Measurements from ENCODE around the gene CCDC40. TPM values are rescaled to one million over a fixed set of nuclear protein-coding genes. Genes with fewer than 3 reads are reported as not detected.
A peak's percentile ranks its signal among the peaks of the same experiment; 100 is the strongest.

Gene CCDC40
- total and polyA plus RNA-seq, 2 of the 13 experiments (the other 11 are each of a cell fraction or from before 2014, with no cell fraction given): 4.1 to 5.5 TPM

DNA sequence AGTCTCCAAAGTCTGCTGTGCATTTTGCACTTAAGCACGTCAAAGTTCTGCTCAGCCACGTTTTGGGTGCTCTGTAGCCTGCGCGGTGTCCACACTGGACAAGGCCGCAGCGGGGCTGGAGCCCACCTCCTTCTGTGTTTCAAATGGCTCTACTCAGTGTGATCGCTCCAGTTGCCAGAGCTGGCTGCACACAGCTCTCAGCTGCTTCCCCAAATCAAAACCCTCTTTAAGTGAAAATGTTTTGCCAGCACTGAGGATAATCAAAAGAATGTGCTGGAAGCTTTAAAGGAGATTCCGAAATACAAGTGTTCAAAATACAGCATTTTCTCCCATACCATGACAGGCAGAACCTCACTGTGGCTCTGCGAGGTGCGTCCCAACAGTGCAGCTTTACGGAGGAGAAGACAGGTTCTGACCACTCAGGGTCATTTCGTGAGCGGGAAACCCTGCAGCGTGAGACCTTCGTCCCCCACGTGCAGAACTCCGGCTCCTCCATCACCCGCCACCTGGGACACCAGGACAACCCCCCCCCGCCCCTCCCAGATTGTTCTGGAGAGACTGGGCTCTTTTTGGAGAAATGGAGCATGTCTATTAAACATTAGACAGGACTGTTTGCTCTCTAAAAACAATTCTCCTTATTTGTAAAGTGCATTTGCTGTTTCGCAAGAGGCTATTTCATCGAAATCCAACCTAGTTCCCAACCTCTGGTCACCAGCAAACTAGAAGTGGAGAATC is 17.4 kb upstream of the CCDC40 start (continued):
- TF ChIP-seq, protein P1, sequence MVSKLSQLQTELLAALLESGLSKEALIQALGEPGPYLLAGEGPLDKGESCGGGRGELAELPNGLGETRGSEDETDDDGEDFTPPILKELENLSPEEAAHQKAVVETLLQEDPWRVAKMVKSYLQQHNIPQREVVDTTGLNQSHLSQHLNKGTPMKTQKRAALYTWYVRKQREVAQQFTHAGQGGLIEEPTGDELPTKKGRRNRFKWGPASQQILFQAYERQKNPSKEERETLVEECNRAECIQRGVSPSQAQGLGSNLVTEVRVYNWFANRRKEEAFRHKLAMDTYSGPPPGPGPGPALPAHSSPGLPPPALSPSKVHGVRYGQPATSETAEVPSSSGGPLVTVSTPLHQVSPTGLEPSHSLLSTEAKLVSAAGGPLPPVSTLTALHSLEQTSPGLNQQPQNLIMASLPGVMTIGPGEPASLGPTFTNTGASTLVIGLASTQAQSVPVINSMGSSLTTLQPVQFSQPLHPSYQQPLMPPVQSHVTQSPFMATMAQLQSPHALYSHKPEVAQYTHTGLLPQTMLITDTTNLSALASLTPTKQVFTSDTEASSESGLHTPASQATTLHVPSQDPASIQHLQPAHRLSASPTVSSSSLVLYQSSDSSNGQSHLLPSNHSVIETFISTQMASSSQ (IDR thresholded peaks at IDR 0.05; ENCODE audit: low read depth): peak; percentile 58; the same call in 1 of the 2 replicates
- TF ChIP-seq, protein P1 (CRISPR knock-in tag; IDR thresholded peaks at IDR 0.05; ENCODE audit: borderline replicate concordance): peak; percentile 73; the same call in 1 of the 2 replicates
- TF ChIP-seq, protein P2, sequence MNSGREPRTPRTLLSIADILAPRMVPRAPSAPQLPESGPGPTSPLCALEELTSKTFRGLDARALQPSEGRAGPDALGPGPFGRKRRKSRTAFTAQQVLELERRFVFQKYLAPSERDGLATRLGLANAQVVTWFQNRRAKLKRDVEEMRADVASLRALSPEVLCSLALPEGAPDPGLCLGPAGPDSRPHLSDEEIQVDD (CRISPR knock-in tag; IDR thresholded peaks at IDR 0.05; ENCODE audit: borderline replicate concordance): no peak
- TF ChIP-seq, protein P3, sequence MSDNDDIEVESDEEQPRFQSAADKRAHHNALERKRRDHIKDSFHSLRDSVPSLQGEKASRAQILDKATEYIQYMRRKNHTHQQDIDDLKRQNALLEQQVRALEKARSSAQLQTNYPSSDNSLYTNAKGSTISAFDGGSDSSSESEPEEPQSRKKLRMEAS (IDR thresholded peaks at IDR 0.05): peak; percentile 98
- no peak for TF ChIP-seq CHD4 (IDR thresholded peaks at IDR 0.05; ENCODE audit: borderline replicate concordance, low read length)
- no peak for TF ChIP-seq MED1 (CRISPR knock-in tag; IDR thresholded peaks at IDR 0.05)
- no peak for TF ChIP-seq AGO2 (optimal IDR thresholded peaks at IDR 0.05; ENCODE audit: low read depth, low read length)
- TF ChIP-seq U2AF2 (IDR thresholded peaks at IDR 0.05; ENCODE audit: low read depth, low read length): no peak
- no peak for TF ChIP-seq ZNF589 (CRISPR knock-in tag; conservative IDR thresholded peaks at IDR 0.05)
- TF ChIP-seq SCMH1 (CRISPR knock-in tag; IDR thresholded peaks at IDR 0.05; ENCODE audit: borderline replicate concordance): no peak
- no peak for TF ChIP-seq EEA1 (CRISPR knock-in tag; IDR thresholded peaks at IDR 0.05; ENCODE audit: borderline replicate concordance)
- no peak for TF ChIP-seq HNRNPH1 (optimal IDR thresholded peaks at IDR 0.05; ENCODE audit: low read depth, low read length)
- TF ChIP-seq RXRB (CRISPR knock-in tag; IDR thresholded peaks at IDR 0.05; ENCODE audit: borderline replicate concordance): 0 out of 2 replicates have a peak, but pooled peaks have one; percentile 11
- TF ChIP-seq MYC (CRISPR knock-in tag; IDR thresholded peaks at IDR 0.05; ENCODE audit: borderline replicate concordance): peak; percentile 32; the same call in 1 of the 2 replicates
- TF ChIP-seq SUZ12 (IDR thresholded peaks at IDR 0.05; ENCODE audit: low read depth, low read length): no peak
- no peak for TF ChIP-seq NR2F2 (IDR thresholded peaks at IDR 0.05; ENCODE audit: borderline replicate concordance, low read depth)
- TF ChIP-seq FOSL1 (CRISPR knock-in tag; IDR thresholded peaks at IDR 0.05; ENCODE audit: borderline replicate concordance): no peak
- peak; percentile 52; the same call in 1 of the 2 replicates for TF ChIP-seq ZNF788 (CRISPR knock-in tag; IDR thresholded peaks at IDR 0.05; ENCODE audit: borderline replicate concordance)
- TF ChIP-seq, protein P4, sequence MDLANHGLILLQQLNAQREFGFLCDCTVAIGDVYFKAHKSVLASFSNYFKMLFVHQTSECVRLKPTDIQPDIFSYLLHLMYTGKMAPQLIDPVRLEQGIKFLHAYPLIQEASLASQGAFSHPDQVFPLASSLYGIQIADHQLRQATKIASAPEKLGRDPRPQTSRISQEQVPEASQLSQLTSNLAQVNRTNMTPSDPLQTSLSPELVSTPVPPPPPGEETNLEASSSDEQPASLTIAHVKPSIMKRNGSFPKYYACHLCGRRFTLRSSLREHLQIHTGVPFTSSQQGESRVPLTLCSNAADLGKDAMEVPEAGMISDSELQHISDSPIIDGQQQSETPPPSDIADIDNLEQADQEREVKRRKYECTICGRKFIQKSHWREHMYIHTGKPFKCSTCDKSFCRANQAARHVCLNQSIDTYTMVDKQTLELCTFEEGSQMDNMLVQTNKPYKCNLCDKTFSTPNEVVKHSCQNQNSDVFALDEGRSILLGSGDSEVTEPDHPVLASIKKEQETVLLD (CRISPR knock-in tag; IDR thresholded peaks at IDR 0.05; ENCODE audit: low read depth): 0 out of 2 replicates have a peak, but pooled peaks have one; percentile 27
- no peak for TF ChIP-seq ZNF75D (CRISPR knock-in tag; IDR thresholded peaks at IDR 0.05; ENCODE audit: borderline replicate concordance)
- TF ChIP-seq ZNF616 (CRISPR knock-in tag; IDR thresholded peaks at IDR 0.05; ENCODE audit: low read depth): no peak
- no peak for TF ChIP-seq YEATS2 (CRISPR knock-in tag; IDR thresholded peaks at IDR 0.05; ENCODE audit: borderline replicate concordance)
- TF ChIP-seq MAF1 (CRISPR knock-in tag; IDR thresholded peaks at IDR 0.05; ENCODE audit: borderline replicate concordance): no peak
- no peak; the same call in 1 of the 2 replicates for TF ChIP-seq FOXA3 (CRISPR knock-in tag; IDR thresholded peaks at IDR 0.05)
- TF ChIP-seq MATR3 (CRISPR knock-in tag; IDR thresholded peaks at IDR 0.05): no peak
